ENCODE measurements around the gene HIVEP1. TPM values are rescaled to one million over a fixed set of nuclear protein-coding genes. Genes with fewer than 3 reads are reported as not detected.

HIVEP1 gene
- total RNA-seq, 4 donors from 2014 or later = 26.8 to 69.3 (median 38.8) TPM

DNA sequence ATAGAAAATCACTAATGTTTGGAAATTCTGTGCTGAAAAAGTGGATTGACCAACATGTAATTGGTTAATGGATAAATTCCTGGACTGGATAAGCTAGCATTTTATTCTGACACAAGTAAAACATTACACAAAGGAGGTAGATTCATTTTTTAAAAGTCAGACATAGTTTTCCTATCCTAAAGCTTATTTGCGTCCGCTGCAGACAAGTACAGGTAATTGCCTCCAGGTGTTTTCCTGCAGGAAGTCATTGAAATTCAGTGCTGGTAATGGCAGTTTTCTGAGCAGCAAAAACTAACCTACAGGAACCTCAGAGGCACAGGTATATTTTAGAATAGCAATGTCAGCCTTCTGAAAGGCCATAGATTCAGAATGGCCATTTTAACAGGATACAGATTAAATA is 20.0 kb upstream of the HIVEP1 start:
- Histone ChIP-seq H3K36me3 (no peaks in the 10 kb centered on the region), H3K4me3 (no peak overlapping the region), H3K27ac (no peak overlapping the region), H3K9me3 (no peaks in the 10 kb centered on the region), H3K27me3 (no peaks in the 10 kb centered on the region), H3K4me1 (no peaks in the 10 kb centered on the region)
- no peak for DNase-seq
- no peak for TF ChIP-seq POLR2A (IDR thresholded peaks at IDR 0.05)
- TF ChIP-seq, protein P1, sequence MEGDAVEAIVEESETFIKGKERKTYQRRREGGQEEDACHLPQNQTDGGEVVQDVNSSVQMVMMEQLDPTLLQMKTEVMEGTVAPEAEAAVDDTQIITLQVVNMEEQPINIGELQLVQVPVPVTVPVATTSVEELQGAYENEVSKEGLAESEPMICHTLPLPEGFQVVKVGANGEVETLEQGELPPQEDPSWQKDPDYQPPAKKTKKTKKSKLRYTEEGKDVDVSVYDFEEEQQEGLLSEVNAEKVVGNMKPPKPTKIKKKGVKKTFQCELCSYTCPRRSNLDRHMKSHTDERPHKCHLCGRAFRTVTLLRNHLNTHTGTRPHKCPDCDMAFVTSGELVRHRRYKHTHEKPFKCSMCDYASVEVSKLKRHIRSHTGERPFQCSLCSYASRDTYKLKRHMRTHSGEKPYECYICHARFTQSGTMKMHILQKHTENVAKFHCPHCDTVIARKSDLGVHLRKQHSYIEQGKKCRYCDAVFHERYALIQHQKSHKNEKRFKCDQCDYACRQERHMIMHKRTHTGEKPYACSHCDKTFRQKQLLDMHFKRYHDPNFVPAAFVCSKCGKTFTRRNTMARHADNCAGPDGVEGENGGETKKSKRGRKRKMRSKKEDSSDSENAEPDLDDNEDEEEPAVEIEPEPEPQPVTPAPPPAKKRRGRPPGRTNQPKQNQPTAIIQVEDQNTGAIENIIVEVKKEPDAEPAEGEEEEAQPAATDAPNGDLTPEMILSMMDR (IDR thresholded peaks at IDR 0.05) = no peak

DNA sequence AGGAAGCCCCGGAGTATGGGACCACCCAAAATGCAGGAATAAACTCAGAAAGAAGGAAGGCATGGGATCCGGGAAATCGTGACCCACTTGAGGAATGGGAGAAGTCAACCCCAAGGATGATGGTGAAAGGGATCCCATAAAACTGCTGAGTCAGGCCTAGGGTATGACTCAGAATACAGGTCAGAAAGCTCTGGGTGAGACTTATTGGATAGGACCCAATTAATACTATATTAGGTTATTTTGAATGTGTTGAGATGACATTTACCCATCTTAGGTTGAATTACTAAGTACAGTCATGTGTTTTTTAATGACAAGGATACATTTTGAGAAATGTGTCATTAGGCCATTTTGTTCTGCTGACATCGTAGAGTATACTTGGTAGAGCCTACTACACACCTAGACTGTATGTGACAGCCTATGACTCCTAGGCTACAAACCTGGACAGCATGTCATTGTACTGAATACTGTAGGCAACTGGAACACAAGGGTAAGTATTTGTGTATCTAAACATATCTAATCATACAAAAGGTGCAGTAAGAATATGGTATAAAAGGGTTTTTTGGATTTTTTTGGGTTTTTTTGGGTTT is 17.1 kb upstream of the HIVEP1 start:
- TF ChIP-seq, protein P1 (IDR thresholded peaks at IDR 0.05) = no peak
- TF ChIP-seq POLR2A (IDR thresholded peaks at IDR 0.05) = no peak
- Histone ChIP-seq H3K9me3 (no peaks in the 10 kb centered on the region), H3K4me1 (no peaks in the 10 kb centered on the region), H3K36me3 (no peaks in the 10 kb centered on the region), H3K27ac (no peak overlapping the region), H3K4me3 (no peak overlapping the region), H3K27me3 (no peaks in the 10 kb centered on the region)
- no peak for DNase-seq

DNA sequence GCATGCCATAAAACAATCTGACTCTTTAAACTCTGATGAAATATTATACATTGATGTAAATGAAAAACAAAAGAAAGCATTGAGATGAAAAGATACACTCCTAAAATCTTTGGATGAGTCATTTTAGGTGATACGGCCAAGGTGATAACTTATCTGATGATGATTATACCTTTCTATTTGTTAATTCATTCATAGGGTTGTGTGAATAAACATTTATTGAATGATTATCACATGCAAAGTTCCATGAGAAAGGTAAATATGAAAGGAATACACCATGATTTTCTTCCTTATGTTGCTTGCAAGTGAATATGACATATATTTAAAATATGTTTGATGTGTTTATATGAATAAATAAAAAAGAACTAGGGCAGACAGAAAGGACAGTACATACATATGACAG is 15.4 kb upstream of the HIVEP1 start:
- Histone ChIP-seq H3K27me3 (no peaks in the 10 kb centered on the region), H3K27ac (no peak overlapping the region), H3K4me3 (no peak overlapping the region), H3K9me3 (no peaks in the 10 kb centered on the region), H3K4me1 (no peaks in the 10 kb centered on the region), H3K36me3 (no peaks in the 10 kb centered on the region)
- no peak for TF ChIP-seq POLR2A (IDR thresholded peaks at IDR 0.05)
- TF ChIP-seq, protein P1 (IDR thresholded peaks at IDR 0.05) = no peak
- DNase-seq = no peak

DNA sequence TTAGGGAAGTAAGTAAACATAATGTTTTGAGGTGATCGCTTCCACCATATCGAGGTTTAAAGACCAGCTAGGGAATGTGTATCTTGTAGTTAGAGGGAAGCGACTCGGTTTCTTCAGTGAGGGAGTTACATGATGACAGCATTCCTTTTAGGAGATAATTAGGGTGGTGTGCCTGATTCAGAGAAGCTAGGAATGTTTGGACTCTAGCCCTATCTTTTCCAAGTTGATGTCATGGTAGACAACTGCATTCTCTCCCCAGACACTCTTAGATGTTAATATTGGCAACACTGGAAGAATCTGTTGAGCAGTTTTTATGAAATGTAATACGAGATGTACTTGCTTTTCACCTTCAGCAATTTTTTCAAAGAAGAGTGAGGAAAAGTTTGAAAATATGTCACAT is 12.9 kb upstream of the HIVEP1 start:
- TF ChIP-seq POLR2A (IDR thresholded peaks at IDR 0.05) = no peak
- TF ChIP-seq, protein P1 (IDR thresholded peaks at IDR 0.05) = no peak
- no peaks in the 10 kb centered on the region for H3K36me3 ChIP-seq
- no peak overlapping the region for H3K4me3 ChIP-seq
- H3K9me3 ChIP-seq = no peaks in the 10 kb centered on the region
- no peak for DNase-seq
- H3K27me3 ChIP-seq = no peaks in the 10 kb centered on the region
- H3K4me1 ChIP-seq = no peaks in the 10 kb centered on the region
- no peak overlapping the region for H3K27ac ChIP-seq

DNA sequence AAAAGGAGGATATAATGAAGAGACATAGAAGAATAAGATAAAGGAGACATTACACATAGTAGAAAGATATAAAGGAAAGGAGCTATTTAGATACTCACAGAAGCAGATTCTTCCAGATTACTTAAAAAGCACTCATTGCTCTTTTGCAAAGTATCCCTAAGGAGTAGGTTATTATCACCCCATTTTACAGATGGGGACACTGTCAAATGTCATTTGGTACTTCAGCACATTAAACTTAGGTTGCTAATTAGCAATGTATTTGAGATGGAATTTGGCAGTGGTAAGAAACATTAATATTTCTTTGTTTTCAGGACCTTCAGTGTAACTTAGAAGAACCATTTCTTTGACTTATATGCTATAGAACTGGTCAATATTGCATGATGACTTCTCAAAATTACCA is 11.9 kb upstream of the HIVEP1 start:
- H3K9me3 ChIP-seq = no peaks in the 10 kb centered on the region
- no peak for DNase-seq
- no peak overlapping the region for H3K4me3 ChIP-seq
- H3K36me3 ChIP-seq = no peaks in the 10 kb centered on the region
- H3K27ac ChIP-seq = no peak overlapping the region
- no peak for TF ChIP-seq POLR2A (IDR thresholded peaks at IDR 0.05)
- TF ChIP-seq, protein P1 (IDR thresholded peaks at IDR 0.05) = no peak
- H3K4me1 ChIP-seq = no peaks in the 10 kb centered on the region
- H3K27me3 ChIP-seq = no peaks in the 10 kb centered on the region

Data from Peyer's patch (tissue), 4 donors.